OCI-LY7 (cell line): ENCODE measurements around the gene NUDT22.

Source experiments
- EZH2phosphoT487 ChIP-seq: fragments of 200-600 bp; sonication (generic); IDR thresholded peaks from 2 replicates; pipeline ENCODE4 v1.6.1; 2018; ENCODE audit warnings: low read depth, borderline replicate concordance, mild to moderate bottlenecking, mixed run types, antibody characterized with exemption, low read length, moderate library complexity, mixed read lengths
- TF ChIP-seq, protein P1 (sequence below): fragments of 200-600 bp; sonication (generic); conservative IDR thresholded peaks from 2 replicates; pipeline ENCODE4 v1.5.1; 2014; ENCODE audit warnings: mild to moderate bottlenecking, antibody characterized with exemption, low read length, moderate library complexity, mixed read lengths

DNA sequence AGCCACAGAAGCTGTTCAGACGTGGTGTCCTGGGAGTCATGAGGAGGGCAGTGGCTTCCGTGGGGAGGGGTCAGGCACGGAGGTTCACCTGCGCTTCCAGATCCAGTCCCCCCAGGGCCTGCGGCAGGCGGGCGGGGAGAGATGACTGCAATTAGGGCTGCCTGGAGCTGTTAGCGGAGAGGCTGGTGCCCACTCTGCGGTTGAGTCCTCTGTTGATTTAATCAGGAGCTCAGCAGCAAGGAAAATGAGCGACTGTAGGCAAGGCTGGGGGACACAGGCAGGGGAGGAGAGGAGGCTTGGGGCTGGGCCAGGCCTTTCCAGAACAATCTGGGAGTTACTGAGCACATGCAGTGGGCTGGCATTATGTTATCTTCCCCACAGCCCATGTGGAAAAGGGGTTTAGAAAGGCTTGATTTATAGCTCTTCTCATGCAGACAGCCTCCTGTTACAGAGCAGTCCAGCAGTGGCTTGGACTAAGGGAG, 38.3 kb downstream of the NUDT22 start:
- TF ChIP-seq, protein P1, sequence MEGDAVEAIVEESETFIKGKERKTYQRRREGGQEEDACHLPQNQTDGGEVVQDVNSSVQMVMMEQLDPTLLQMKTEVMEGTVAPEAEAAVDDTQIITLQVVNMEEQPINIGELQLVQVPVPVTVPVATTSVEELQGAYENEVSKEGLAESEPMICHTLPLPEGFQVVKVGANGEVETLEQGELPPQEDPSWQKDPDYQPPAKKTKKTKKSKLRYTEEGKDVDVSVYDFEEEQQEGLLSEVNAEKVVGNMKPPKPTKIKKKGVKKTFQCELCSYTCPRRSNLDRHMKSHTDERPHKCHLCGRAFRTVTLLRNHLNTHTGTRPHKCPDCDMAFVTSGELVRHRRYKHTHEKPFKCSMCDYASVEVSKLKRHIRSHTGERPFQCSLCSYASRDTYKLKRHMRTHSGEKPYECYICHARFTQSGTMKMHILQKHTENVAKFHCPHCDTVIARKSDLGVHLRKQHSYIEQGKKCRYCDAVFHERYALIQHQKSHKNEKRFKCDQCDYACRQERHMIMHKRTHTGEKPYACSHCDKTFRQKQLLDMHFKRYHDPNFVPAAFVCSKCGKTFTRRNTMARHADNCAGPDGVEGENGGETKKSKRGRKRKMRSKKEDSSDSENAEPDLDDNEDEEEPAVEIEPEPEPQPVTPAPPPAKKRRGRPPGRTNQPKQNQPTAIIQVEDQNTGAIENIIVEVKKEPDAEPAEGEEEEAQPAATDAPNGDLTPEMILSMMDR: no peak
- TF ChIP-seq EZH2phosphoT487: no peak
